ENCODE measurements around the gene TRPM3.

DNA sequence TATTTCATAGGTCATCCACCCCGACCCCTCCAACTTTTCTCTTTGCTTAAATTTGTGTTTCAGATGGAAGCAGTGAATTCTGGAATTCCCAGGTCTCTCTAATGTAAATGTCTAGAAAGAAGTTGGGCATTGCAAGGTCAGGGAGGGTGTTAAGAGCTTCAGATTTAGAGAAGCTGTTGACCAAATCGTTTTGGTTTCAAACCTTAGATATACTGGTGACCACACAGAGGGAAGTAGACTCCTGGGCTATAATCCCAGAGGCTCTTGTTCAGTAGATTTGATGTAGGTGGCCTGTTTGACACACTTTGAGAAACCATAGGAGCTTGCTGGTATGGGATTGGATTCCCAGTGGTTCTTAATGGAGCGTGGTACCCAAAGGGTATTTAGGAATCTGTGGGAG is 569.6 kb downstream of the TRPM3 start:
- TF ChIP-seq POLR2A (IDR thresholded peaks at IDR 0.05): no peak
- no peak for TF ChIP-seq CTCF (IDR thresholded peaks at IDR 0.05)
